Ovary (tissue), 9 donors: ENCODE measurements around the gene MST1. TPM values are rescaled to one million over a fixed set of nuclear protein-coding genes. Genes with fewer than 3 reads are reported as not detected.

Source experiments
- DNase-seq, 5 donors: peaks; one replicate each; pipeline ENCODE4 v3.0.0-alpha.2; 2019 to 2020
- H3K27ac ChIP-seq, 2 donors: fragments of 200-600 bp; one replicate each; pipeline versions ENCODE4 v1.5.1 to v1.8.0; 2019 to 2022
- H3K27me3 ChIP-seq: fragments of 200-600 bp; one replicate; pipeline ENCODE4 v1.8.0; 2022
- H3K36me3 ChIP-seq: fragments of 200-600 bp; sonication (generic); one replicate; pipeline ENCODE4 v1.5.1; 2019
- H3K4me1 ChIP-seq: one replicate; pipeline ENCODE4 v1.8.1; 2013; ENCODE audit warnings: mild to moderate bottlenecking, moderate library complexity; ENCODE audit not compliant: insufficient read depth
- H3K4me3 ChIP-seq: fragments of 200-600 bp; sonication (generic); one replicate; pipeline ENCODE4 v1.5.1; 2017
- H3K9me3 ChIP-seq, 2 donors: fragments of 200-600 bp in 1 of 2; sonication (generic) in 1 of 2; one replicate each; pipeline versions ENCODE4 v1.5.1 to v1.8.1; 2013 to 2019; ENCODE audit warnings: mild to moderate bottlenecking in 1 of 2, moderate library complexity in 1 of 2
- EP300 ChIP-seq: sonication (generic); formaldehyde crosslinking; IDR thresholded peaks from one replicate; pipeline ENCODE4 v1.6.1; 2017; ENCODE audit warnings: antibody characterized with exemption
- POLR2A ChIP-seq: fragments of 450-650 bp; IDR thresholded peaks from one replicate; pipeline ENCODE4 v1.6.1; 2017; ENCODE audit warnings: antibody characterized with exemption, mild to moderate bottlenecking, moderate library complexity
- WGBS, 3 donors: extraction: QIAGEN DNeasy Blood & Tissue Kit in 1 of 3; methylation state at CpG; one replicate each; pipeline versions ENCODE4 v1.1.5 to v1.1.7; 2013 to 2017; 5-methylcytosine and 5-hydroxymethylcytosine counted together
- intact Hi-C, 4 donors: fragments of 100-400 bp; cut with DNase I; formaldehyde crosslinking; loops; one replicate each; pipeline versions ENCODE4 v1.11.0 to v1.15.1; 2022 to 2023
- polyA plus RNA-seq, 2 donors: library from polyadenylated mRNA; stranded (reverse); fragments of 200-250 nt in 1 of 2; fragments of 350-450 nt in 1 of 2; fragmentation: Illumina TruSeq in 1 of 2; extraction: RNeasy Lipid Tissue Mini Kit (QIAGEN cat#74804) in 1 of 2; gene quantifications; one replicate each; pipeline ENCODE4 v1.2.3, GENCODE V29; 2013 to 2014
- total RNA-seq, 7 donors: library from RNA; depleted of rRNA in 2 of 7; stranded (reverse); fragments of >200 nt in 2 of 7; fragmentation: NEBNext Ultra II Directional in 3 of 7; extraction: Animal tissue kit (Norgen Biotek cat#: 25700) in 3 of 7; gene quantifications; one replicate each; pipeline versions ENCODE4 v1.1.0 to v1.2.4, GENCODE V29; 2016 to 2023
- TF ChIP-seq, protein P1 (sequence below), 3 donors: fragments of 450-650 bp in 2 of 3; fragments of 200-600 bp in 1 of 3; IDR thresholded peaks; one replicate each; pipeline versions ENCODE4 v1.5.1 to v1.8.0; 2016 to 2022; ENCODE audit warnings: antibody characterized with exemption in 3 of 3, mild to moderate bottlenecking in 1 of 3
- donor health status: DM: no; HTN: no; CAD: no; lungs with moderate emphysema.
- donor health status: DM: no; HTN: no; CAD: no.
- donor health status: Bipolar disorder and iron deficiency.
- donor health status: DM: yes; HTN: yes; CAD: no.
- donor health status: DM: no; HTN: no; CAD: no.
- donor health status: DM: yes; HTN: yes; CAD: no.

The MST1 gene
- total and polyA plus RNA-seq, 9 donors, result 3.5 to 91.0 (median 17.3) TPM

DNA sequence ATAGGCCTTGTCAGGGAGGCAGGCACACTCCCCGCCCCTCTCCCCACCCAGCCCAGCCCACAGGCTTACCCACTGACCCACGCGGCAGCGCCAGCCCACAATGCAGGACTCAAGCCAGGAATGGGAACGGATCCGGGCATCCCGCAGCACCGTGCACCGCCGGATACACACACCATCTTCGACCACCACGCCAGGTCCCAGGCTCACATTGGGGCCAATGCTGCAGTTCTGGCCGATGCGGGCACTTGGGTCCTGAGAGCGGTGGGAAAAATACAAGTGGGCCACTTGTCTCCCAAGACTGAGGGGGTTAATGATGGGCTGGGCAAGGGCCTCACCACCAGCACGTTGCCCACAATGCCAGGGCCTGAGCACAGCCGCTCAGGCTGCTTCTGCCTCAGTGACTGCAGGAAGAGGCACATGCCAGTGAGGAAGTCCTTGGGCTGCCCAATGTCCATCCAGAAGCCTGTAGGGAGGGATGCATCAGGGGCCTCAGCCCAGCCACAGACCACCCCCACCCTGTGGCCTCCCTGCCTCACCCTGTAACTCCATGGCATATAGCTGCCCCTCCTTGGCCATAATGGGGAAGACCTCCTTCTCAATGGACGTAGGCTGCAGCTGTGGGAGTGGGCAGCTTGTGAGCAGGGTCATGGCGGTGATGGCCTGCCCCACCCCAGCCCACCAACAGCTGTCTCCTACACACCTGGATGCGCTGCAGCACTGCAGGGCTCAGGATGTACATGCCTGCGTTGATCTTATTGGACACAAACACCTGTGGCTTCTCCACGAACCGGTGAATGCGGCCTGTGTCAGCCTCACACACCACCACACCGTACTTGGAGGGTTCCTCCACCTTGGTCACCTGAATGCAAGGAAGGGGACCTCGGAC is 32.9 kb upstream of the MST1 start:
- Histone ChIP-seq H3K4me3 (no peak overlapping the region), H3K4me1 (peaks cover 14% of the 10 kb centered on the region), H3K36me3 (no peaks in the 10 kb centered on the region), H3K9me3 (no peaks in the 10 kb centered on the region), H3K27ac (no peak overlapping the region), H3K27me3 (no peaks in the 10 kb centered on the region)
- DNase-seq, result peak in 3 of 5 donors; percentile 27 to 48 (median 40)
- WGBS, 3 donors, result 72 to 78% (median 77%) methylated on average over 26 of the region's 26 CpGs
- intact Hi-C loops, result loop anchor here in 2 of 4 donors (2.0 to 5.0 kb wide), 2 partner anchors 65 kb away; partner anchors contain the start of gene IP6K1 (in 2 of the 2)
- TF ChIP-seq POLR2A (no peak), EP300 (no peak)
- TF ChIP-seq, protein P1, sequence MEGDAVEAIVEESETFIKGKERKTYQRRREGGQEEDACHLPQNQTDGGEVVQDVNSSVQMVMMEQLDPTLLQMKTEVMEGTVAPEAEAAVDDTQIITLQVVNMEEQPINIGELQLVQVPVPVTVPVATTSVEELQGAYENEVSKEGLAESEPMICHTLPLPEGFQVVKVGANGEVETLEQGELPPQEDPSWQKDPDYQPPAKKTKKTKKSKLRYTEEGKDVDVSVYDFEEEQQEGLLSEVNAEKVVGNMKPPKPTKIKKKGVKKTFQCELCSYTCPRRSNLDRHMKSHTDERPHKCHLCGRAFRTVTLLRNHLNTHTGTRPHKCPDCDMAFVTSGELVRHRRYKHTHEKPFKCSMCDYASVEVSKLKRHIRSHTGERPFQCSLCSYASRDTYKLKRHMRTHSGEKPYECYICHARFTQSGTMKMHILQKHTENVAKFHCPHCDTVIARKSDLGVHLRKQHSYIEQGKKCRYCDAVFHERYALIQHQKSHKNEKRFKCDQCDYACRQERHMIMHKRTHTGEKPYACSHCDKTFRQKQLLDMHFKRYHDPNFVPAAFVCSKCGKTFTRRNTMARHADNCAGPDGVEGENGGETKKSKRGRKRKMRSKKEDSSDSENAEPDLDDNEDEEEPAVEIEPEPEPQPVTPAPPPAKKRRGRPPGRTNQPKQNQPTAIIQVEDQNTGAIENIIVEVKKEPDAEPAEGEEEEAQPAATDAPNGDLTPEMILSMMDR (IDR thresholded peaks at IDR 0.05), result no peak

DNA sequence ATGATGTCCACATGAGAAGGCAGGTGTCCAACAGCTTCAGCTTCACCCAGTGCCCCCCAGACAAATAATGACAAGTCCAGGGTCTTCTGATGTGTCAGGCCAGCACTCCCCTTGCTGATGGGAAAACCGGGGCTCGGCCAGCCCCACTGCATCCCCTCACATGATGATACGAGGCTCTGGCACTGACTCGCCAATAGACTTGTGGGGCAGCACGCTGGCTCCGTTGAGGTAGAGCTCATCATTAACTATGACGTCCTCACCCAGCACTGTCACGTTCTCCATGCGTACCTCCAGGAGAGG is 32.3 kb upstream of the MST1 start:
- intact Hi-C loops, result loop anchor here in 1 of 4 donors (5.0 kb wide), 1 partner anchor 66 kb away; the partner anchor contains the start of gene IP6K1
- 63 to 70% (median 65%) methylated on average over 8 to 9 of the region's 9 CpGs for WGBS, 3 donors
- H3K27me3 ChIP-seq, result no peaks in the 10 kb centered on the region
- no peak overlapping the region for H3K27ac ChIP-seq
- no peaks in the 10 kb centered on the region for H3K9me3 ChIP-seq
- DNase-seq, result peak in 1 of 5 donors; percentile 18
- TF ChIP-seq, protein P1 (IDR thresholded peaks at IDR 0.05), result no peak
- no peak for TF ChIP-seq POLR2A
- no peak for TF ChIP-seq EP300
- H3K4me3 ChIP-seq, result no peak overlapping the region
- no peaks in the 10 kb centered on the region for H3K36me3 ChIP-seq
- peaks cover 14% of the 10 kb centered on the region for H3K4me1 ChIP-seq

DNA sequence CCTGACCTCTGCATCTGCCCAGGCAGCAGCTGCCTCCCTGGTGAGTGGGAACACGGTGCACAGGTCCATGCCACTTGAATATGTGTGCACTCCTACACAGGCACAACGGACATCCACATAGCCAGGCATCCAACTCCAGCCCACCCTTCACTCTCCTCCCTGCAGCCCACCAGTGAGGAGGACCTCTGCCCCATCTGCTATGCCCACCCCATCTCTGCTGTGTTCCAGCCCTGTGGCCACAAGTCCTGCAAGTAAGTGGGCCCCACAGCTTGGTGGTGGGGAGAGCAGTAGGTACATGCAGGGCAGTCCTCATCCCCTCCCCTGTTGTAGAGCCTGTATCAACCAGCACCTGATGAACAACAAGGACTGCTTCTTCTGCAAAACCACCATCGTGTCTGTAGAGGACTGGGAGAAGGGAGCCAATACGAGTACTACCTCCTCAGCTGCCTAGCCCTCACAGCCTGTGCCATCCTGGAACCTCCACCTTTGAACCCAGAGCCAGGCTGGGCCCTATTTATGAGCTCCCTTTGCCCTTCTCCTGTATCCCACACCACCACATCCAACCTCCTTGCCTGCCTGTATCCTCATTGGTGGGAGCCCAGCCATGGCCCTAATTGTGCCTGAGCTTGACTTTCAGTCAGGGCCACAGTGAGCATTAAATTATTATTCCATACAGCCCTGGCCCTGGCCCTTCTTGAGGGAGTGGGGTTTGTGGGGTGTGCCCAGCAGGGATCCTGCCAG is 31.8 kb upstream of the MST1 start:
- Histone ChIP-seq H3K9me3 (no peaks in the 10 kb centered on the region), H3K4me1 (peaks cover 14% of the 10 kb centered on the region), H3K4me3 (no peak overlapping the region), H3K27me3 (no peaks in the 10 kb centered on the region), H3K27ac (no peak overlapping the region), H3K36me3 (no peaks in the 10 kb centered on the region)
- WGBS, 3 donors, result 46 to 56% (median 53%) methylated on average over 4 of the region's 4 CpGs
- DNase-seq, result peak in 2 of 5 donors; percentile 17 to 40
- intact Hi-C loops, result loop anchor here in 1 of 4 donors (5.0 kb wide), 1 partner anchor 66 kb away; the partner anchor contains the start of gene IP6K1
- TF ChIP-seq EP300 (no peak), POLR2A (no peak)
- TF ChIP-seq, protein P1 (IDR thresholded peaks at IDR 0.05), result no peak

DNA sequence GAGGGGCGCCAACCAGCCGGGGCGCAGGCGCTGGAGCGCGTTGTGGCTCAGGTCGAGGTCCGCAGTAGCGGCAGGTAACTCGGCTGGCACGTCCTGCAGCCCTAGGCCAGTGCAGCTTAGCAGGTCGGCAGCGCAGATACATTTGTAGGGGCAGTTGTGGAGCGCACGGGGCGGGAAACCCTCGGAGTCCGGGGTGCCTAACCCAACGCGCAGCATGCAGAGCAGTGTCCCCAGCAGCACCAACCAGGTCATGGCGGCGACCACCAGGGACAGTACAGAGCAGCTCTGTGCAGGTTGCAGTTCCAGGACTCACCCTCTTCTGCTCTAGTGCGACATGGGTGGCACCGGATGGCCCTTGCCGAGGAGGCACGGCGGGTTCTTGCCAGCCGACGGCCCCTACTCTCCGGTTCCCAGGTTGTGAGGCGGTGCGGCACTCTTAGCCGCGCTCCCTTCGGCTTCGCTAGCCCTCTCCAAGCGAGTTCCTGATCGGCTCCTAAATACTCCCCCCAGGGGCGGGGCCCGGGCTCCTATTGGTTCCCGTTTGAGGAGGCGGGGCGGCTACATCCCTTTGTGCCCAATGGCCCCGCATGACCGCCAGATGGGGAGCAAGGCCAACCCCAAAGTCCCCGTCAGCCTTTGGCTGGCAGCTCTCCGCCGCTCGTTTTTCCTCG is 30.1 kb upstream of the MST1 start, which contains the start of gene AMIGO3:
AMIGO3 (minus strand) TSS at position 471 of the 671 bp plus-strand sequence; CDS start at position 252, 219 bp downstream.
- Histone ChIP-seq H3K27me3 (no peaks in the 10 kb centered on the region), H3K9me3 (no peaks in the 10 kb centered on the region), H3K4me3 (peak within 1 kb of the TSS; percentile 45), H3K36me3 (no peaks in the 10 kb centered on the region), H3K27ac (peak within 1 kb of the TSS in 1 of 2 donors; percentile 42), H3K4me1 (peaks cover 12% of the 10 kb centered on the region)
- no peak for TF ChIP-seq EP300
- TF ChIP-seq POLR2A, result peak; percentile 67
- TF ChIP-seq, protein P1 (IDR thresholded peaks at IDR 0.05), result peak in 2 of 3 donors; percentile 67 to 78
- intact Hi-C loops, result loop anchor here in 1 of 4 donors (10.0 kb wide), 1 partner anchor 125 kb away; no protein-coding TSS in a partner anchor
- peak; percentile 94 to 97 (median 96) for DNase-seq
- 1% methylated on average over 37 to 50 of the region's 50 CpGs for WGBS, 3 donors
